Glomerular endothelial cell (primary cell): ENCODE measurements around the gene GPR146. TPM values are rescaled to one million over a fixed set of nuclear protein-coding genes. Genes with fewer than 3 reads are reported as not detected.
"Not testable (repeated sequence)": the region's sequence is repeated elsewhere in the genome, so short reads cannot be mapped to it uniquely, and the experiment has no call there.

Experiments used
- DNase-seq: peaks from one replicate; pipeline ENCODE4 v3.0.0-alpha.2; 2011; ENCODE audit warnings: low read depth, low spot score; ENCODE audit errors: extremely low read depth
- total RNA-seq: library from RNA; depleted of rRNA; stranded (reverse); fragments of >200 nt; gene quantifications from 2 replicates; pipeline ENCODE4 v1.2.3, GENCODE V29; 2015

GPR146 gene
- total RNA-seq, 1 donor from 2014 or later: 33.5 TPM

DNA sequence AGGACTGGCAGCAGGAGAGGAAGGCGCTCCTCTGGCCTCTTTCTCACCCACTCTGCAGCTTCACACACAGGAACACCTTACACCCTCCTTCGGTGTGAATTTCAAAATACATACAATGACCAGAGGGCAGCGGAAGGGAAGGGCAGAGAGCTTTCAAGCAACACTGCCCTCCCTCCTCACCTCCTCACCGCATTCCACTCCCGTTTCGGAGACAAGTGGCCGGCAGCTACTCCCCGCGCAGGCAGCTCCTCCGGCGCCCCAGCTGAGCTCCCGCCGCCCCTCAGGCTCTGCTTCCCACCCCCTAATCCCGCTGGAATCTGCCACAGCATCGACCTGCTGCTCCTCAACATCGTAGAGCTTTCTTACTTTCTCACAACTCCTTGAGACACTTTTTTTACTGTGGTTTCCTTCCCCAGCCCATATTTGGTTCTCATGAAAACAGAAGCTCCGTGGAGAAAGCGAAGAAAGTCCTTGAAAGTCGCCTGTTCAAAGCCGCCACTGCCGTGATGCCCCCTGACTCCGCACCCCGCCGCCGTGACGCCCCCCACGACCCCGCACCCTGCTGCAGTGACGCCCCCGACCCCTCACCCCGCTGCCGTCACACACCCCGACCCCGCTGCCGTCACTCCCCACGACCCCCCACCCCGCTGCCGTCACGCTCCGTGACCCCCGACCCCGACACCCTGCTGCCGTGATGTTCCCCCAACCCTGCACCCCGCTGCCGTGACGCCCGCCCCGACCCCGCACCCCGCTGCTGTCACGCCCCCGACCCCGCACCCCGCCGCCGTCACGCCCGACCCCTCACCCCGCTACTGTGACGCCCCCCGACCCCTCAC lies 29.0 kb downstream of the GPR146 start:
- DNase-seq: no peak

DNA sequence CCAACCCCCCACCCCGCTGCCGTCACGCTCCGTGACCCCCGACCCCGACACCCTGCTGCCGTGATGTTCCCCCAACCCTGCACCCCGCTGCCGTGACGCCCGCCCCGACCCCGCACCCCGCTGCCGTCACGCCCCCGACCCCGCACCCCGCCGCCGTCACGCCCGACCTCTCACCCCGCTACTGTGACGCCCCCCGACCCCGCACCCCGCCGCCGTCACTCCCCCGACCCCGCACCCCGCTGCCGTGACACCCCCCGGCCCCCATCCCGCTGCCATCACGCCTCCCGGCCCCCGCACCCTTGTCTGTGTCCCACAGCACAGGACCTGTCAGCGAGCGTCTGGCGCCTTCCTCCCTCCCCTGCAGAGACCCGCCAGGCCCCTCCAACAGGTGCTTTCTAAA lies 29.7 kb downstream of the GPR146 start:
- not testable (repeated sequence) for DNase-seq

DNA sequence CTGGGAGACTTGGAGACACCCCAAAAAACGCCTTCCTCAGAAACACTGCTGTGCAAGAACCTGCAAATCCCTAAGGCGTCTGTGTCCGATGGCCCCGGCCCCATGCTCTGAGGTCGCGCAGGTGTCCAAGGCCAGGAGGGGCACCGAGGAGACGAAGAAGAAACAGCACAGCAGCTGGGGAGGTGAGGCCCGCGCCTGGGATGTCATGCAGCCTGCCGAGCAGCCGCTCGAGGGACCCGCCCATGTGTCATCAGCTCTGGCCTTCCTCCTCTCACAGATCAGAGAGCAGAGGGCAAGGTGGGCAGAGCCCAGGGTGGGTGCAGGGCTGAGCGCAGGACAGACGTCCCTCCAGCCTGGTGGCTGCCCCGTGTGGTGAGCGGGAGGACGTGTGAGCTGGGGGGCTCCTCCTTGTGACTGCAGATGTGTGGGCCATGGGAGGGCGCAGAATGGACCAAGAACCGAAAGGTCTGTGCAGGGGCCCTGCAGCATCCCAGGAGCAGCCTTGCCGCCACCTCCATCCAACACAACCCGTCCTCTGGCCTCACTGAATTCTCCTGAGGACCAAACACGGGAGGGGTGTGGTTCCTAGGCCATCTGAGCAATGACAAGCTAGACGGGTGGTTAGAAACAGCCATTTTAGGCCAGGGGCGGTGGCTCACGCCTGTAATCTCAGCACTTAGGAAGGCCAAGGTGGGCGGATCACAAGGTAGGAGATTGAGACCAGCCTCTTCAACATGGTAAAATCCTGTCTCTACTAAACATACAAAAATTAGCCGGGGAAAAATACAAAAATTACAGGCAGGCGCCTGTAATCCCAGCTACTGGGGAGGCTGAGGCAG lies 30.5 kb downstream of the GPR146 start:
- DNase-seq: no peak

DNA sequence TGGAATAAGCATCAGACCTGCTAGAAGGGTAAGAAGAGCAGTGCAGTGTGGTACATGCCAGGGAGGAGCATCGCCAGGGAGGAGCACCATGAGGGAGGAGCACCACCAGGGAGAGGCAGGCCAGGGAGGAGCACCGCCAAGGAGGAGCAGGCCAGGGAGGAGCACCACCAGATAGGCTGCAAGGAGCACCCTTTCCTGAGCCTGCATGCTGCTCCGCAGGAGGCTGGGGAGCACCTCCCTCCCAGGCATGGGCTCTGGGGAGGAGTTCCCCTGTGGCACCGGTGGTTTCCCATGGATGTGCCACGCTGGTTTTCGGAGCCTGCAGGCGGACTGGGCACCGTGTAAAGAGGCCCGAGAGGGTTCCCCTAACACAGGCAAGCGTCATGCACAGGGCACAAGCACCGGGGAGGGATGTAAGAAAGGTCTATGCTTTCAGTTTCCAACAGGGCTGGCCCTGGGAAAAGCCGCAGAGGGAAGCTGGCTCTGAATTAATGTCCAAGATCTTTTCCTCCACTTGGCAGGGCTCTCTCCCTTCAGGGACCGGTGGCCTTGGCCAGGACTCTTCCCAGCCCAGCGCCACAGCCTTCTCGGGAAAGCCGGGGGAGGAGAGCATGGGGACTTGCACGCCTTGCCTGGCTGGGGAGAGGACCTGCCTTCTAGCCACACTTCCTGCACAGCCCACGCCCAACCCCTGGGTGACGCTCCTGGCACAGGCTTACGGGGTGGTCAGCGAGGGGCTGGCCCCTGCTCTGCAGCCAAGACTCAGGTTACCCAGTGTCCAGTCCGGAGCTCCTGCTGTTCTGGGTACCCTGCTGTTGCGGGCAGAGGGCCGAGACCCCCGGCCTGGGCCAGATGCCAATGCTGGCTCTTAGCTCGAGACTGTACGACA lies 32.1 kb downstream of the GPR146 start:
- no peak for DNase-seq

DNA sequence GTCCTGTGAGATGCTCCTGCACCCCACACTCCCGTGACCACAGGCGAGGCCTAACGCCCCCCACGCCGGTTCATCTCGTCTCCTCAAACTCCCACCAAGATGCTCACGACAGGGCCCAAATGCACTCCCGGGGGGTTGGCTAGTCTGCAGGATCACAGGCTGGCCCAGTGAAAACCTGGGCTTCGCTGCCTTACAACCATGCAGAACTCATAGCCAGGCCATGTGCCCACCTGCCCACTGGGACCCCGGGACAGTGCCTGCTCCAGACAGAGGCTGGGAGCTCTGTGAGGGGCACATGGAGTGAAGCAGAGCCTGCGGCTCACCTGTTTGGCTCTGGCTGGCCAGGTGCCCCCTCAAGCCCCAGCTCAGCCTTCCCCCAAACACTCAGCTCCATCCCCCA lies 34.2 kb downstream of the GPR146 start:
- DNase-seq: no peak

DNA sequence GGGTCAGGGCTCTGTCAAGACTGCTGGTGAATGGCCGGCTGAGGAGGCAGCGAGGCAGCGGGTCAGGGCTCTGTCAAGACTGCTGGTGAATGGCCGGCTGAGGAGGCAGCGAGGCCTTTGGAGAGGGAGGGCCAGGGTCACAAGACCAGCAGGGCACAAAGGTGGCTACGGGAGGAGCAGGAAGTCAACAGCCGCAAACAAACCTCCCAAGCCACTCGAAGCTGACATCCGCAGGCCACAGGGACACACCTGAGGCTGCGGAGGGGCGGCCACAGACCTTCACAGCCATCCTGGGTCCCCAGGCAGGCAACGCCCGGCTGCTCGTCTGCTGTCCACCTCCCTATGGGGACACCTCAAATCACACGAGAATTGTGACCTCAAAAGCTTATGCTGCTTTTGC lies 34.6 kb downstream of the GPR146 start:
- DNase-seq: no peak

DNA sequence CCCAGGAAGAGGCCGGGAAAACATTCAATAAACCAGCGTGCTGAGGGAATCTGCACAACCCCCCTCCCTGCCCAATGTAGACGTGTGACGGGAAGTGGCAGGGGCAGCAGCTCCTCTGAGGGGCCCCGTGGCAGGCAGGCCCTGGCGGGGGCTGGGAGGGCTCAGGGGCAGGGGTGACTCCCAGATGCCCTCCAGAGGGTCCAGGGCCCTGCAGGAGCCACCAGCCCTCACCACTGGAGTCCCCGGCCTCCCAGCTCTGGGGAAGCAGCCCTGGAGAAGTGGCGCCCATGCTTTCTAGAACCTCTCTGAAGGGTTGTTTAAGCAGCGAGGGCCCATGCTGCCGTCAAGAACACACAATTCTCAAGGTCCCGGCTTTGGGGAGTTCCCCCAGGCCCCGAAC lies 35.2 kb downstream of the GPR146 start:
- DNase-seq: no peak

DNA sequence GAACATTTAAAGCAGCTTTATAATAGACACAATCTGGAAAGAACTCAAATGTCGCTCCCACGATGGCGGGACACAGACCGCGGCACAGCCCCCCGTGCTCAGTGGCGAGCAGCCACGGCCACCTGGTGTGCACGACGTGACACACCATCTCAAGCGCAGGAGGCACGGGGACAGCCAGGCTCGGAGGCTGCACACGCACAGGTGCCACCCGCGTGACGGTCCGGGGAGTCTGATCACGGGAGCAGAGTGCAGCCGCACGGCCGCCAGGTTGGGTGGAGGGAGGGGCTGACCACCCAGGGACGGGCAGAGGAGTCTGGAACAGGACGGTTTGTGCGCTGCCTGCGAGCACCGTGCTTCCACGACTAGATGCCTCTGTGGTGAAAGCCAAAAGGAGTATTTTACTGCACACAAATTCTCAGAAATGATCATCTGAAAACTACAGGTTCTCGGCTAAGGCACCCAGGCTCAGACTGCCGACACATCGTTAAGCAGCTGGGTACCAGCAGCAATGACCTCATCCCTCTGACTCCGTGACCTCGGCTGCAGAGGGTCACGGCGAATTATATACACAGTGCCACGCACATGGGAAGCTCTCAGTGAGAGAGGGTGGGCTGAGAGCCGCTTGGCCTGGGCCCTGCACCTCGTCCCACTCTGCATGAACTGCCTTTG lies 36.0 kb downstream of the GPR146 start:
- DNase-seq: no peak

DNA sequence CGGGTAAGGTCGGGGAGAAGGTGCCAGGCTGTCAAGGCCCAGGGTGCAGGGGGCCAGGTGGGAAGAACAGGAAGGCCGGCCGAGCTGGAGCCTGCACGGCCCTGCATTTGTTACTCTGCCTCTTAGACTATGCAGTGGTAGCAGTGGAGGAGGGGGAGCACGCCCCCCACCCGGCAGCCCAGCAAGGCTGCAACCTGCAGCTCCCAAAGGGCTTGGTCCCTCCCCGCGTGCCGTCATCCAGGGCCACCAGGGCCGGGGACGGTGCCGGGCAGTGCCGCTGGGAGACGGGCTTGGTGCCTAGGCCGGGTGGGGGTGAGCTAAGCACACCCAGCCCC lies 36.5 kb downstream of the GPR146 start:
- DNase-seq: no peak

DNA sequence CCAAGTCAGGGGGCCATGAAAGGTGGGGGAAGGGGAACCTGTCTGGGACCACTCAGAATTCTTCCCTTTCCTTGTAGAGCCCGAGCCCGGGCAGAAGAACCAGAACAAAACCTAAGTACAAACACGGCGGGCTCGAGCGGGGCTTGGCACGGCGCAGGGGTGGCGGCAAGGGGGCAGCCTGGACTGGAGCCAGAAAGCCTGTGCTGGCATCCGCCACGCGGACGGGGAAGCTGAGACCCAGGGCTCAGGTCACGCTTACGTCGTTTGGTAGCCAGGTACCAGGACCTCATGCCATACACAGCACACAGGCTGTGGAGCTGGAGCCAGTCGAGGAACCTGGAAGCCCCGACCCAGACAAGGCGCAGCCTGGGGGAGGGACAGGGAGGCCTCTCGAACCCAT lies 37.0 kb downstream of the GPR146 start:
- no peak for DNase-seq

DNA sequence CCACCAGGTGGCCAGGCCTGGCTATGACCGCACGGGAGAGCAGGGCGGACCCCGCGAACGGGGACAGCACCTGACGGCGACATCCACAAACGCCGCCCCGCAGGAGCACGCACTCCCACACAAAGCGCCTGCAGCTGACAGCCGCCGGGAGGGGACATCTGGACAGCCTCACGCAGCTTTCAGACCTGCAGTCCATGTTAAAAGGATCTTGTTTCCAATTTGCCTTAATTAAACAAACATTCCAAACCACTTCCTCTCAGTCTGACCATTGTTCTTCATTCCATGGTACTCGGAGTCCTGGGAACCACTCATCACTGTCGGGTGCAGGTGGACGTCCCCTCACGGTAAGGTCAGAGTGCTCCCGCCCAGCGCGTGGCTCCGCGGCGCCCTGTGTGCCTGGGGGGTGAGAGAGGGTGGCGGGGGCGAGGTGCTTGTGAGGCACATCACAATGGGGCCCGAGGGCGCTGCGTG lies 37.6 kb downstream of the GPR146 start:
- no peak for DNase-seq

DNA sequence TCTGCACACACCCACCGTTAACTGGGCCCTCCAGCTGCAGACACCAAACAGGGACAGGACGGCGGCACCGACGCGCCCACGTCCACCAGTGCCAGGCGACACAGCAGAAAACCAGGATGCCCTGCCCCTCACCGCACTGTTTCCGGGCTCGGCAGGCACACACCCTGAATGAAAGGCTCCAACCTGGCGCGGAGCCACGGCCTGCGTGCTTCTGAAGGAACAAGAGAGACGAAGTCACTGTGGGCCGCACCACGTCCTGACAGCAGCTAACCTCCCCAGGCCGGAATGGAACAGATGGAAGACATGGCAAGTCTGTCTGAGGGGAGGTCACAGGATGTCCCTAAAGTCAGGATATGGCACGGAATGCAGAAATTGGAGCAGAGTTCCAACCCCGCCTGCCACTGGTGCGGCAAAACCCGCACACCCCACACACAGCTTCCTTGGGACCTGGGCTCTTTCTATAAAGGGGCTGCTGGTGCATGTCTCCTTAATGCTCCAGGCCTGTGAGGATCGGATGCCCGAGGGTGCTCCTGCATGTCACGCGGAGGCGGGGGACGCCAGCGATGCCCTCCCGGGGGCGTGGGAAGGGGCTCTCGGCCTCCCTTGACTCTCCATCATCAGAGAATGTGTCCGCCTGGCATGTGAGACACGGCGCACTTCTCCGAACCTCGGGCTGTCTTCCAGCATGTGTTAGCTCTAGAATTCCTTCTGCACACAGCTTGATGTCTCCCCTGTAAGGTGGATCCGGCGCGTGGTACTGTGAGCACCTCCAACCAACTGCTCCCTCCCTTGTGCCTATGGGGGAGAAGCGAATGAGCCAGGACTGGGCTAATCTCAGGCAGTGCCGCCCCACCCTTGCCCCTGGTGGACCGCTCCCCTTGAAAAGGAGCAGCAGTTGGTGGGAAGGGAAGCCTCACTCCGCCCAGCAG lies 39.6 kb downstream of the GPR146 start:
- no peak for DNase-seq

DNA sequence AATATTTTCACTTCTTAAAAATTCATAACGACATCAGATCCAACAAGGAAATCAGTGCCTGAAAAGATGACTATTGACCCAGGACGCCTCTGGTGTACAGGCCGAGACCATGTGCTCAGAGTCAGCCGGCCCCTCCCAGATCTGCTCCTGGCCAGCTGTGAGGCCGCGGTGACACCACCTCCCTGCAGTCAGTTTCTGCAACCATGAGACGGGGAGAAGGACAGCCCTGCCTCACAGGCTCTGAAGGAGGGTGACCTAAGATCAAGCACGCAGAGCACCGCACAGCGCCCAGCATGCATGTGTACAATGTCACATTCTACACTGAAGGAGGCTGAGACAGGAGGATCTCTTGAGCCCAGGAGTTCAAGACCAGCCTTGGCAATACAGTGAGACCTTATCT lies 40.9 kb downstream of the GPR146 start:
- no peak for DNase-seq

DNA sequence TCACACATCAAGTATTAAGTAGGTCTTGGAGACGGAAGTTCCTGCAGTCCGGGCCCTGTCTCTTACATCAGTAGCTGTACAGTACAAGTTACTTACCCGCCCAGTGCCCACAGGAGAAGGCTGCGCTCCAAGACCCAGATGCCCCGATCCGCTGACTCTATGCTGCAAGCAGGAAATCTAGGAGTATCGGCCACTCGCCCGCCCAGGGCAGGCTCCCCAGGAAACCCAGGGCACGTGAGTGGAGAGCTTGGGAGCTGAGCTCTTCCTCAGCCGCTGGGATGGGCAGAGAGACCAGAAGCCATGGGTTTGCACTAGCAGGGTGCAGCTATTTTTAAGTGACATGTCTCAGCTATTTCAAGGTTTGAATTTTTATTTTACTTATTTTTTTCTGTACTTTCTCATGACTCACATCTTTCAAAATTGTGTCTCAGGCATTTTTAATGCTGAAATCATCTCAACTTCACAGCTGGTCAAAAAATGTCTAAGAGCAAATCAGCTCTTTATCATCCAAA lies 41.6 kb downstream of the GPR146 start:
- no peak for DNase-seq

DNA sequence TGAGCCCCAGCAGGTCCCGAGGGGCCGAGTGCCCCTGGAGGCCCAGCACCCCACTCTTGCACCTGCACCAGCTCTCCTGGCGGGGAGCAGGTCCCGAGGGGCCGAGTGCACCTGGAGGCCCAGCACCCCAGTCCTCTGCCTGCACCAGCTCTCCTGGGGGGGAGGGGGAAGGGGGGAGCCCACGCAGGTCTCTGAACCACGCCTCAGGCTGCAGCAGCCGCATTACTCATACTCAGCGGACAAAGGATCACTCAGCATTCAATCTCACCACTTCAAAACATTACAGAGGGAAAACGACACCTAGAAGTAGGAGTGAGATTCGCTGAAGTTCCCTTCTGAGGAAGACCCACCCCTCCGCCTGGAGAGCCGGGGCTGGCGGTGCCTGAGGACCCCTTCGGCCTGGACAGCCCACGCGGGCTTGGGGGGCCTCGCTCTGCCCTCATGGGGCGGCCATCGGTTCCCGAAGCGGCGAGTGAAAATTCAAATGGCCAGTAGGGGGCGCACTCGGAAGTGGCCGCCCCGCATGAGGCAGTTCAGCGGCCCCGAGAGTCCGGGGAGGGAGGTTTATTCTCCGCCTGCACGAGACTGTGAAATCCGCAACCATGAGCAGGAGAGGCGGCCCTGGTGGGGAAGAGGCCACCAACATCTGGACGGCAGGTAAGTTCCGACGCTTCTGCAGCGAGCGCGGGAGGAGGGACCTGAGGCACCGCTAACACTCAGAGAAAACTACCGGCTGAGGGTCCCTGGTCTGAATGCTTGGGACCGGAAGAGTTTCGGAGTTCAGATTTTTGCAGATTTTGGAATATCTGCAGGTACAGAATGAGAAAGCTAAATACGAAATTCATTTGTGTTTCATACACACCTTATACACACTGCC lies 42.5 kb downstream of the GPR146 start:
- no peak for DNase-seq

DNA sequence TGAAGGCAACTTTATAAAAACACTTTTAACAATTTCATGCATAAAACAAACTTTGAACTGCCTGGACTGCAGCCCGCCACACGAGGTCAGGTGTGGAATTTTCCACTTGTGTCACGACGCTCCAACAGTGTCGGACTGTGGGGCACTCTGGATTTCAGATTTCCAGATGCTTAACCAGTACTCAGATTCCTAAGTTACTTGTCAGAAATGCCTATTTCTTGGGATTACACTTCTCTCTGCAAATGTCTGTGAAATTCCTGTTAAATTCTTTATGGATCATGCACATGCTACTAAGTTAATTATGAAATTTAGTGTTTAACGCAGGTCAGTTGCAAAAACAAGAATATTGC lies 43.1 kb downstream of the GPR146 start:
- DNase-seq: no peak

DNA sequence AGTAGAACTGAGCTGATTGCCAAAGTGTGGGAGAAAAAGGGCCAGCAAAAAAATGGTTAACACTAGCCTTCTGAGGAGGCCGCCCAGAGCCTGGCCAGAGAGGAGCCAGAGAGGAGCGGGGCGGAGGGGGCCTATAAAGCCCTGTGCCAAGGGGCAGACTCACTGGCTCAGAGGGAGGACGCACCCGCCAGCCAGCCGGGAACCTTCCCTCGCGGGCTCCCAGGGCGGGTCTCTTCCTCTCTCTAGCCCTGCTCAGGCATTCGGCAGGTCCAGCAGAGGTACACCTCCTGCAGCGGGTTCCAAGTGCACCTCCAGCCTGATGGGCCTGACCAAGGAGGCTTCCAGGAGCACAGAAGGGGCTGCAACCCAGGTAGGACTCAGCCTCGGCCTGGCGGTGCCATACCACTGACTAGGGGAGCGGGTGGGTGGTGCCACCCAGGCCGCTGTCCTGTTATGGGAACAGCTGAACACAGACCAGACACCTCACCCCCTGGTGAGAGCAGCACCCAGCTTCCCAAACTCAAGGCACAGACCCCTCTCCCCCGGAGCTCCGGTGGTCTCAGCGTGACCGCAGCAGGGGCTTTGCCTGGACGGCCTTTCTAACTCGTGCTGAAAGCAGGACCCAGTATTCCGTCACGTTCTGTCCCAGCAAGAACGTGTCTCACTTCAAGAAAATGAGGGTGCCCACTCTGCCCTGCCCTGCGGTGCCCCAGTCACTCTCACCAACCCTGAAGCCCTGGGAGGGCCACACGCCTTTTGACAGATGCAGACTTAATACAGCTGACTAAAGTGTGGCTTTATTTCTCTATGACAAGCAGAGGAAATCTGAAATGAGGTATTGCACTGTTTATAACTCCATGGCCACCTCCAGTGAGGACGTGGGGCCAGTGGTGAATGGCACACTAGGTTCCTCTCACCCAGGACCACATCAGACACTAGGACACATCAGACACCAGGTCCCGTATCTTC lies 43.9 kb downstream of the GPR146 start, which contains the start of gene GPER1:
Gene GPER1 (plus strand): TSS at position 162 of the 969 bp plus-strand sequence. CDS start 3,616 bp downstream, outside the sequence.
- DNase-seq: no peak
